ENCODE results near the gene FERMT3.
A peak's percentile ranks its signal among the peaks of the same experiment; 100 is the strongest.

Gene FERMT3

DNA sequence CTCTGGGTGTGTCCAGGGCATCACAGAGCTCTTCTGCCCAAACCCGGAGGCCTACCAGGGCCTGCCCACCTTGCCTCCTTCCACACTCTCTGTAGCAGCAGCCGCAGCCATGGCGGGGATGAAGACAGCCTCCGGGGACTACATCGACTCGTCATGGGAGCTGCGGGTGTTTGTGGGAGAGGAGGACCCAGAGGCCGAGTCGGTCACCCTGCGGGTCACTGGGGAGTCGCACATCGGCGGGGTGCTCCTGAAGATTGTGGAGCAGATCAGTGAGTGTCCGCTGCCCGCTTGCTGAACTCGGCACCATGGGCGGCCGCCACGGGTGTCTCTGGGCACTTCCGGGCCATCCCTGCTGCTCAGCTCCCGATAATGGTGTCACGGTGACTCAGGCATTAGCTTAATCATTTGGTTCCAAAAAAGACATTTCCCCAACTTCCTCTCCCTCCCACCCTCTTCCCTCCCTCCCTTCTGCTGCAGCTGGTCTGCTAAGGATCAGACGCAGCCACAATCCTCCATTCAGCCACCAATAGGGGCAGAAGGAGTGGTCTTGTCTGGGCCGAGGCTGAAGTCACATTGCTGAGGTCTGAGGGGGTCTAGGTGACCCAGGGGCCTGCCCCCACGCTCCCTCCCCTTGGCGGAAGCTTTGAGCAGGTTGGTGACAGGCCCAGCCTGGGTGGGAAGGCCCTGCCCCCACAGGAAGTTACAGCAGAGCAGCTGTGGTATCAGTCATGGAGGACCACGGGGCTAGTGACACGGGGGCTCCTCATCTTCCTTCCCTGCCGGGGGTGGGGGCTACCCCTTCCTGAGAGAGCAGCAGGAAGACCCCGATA is 950 bp downstream of the FERMT3 start:
- Mint-ChIP-seq H3K4me3 (peak overlapping the region; percentile 89), H3K4me1 (peaks cover 71% of the 10 kb centered on the region), H3K27ac (peak overlapping the region; percentile 95), H3K36me3 (peaks cover 74% of the 10 kb centered on the region), H3K9me3 (no peaks in the 10 kb centered on the region), H3K27me3 (no peaks in the 10 kb centered on the region)
- peak; percentile 86 for ATAC-seq

- Mint-ChIP-seq H3K27ac (peak overlapping the region; percentile 95), H3K4me1 (peaks cover 75% of the 10 kb centered on the region), H3K9me3 (no peaks in the 10 kb centered on the region), H3K36me3 (peaks cover 75% of the 10 kb centered on the region), H3K27me3 (no peaks in the 10 kb centered on the region), H3K4me3 (peak overlapping the region; percentile 89)
- ATAC-seq, result no peak
Observed at GRCh38 chr11:64208086-64208795, 1.7 kb downstream of the FERMT3 start.

DNA sequence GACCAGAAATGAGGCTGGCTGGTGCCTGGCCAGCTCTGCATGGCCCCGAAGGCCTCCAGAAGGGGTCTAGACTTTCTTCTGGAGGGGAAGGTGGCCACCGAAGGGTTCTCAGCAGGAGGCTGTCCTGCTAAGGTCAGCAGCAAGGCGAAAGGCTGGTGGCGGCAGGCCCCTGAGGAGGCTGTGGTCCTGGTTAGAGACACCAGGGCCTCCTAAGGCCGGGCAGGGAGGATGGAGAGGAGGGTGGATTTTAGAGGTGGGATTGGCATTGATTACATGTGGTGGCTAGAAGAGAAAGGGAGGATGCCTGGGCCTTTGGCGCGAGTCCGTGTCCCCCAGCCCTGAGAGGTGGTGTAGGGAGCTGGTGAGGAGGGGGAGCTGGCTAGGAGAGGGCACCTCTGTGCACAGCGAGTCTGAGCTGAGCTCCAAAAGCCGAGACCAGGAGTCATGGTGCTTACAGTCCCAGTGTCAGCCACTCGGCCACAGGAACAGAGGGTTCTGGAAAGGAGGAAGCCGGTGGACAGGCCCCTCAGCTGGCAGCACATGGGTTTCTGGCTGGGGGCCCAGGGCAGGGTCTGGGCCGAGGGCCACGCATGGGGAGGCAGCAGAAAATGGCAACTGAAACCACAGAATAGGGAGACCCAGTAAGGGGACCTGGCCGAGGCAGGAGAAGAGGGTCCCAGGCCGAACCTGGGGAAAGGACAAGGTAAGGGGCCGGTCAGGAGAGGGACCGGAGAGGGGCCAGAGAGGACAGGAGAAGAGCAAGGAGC is 2.5 kb downstream of the FERMT3 start:
- Mint-ChIP-seq H3K4me3 (peak overlapping the region; percentile 30), H3K36me3 (peaks cover 72% of the 10 kb centered on the region), H3K27me3 (no peaks in the 10 kb centered on the region), H3K9me3 (no peaks in the 10 kb centered on the region), H3K4me1 (peaks cover 74% of the 10 kb centered on the region), H3K27ac (peak overlapping the region; percentile 95)
- ATAC-seq, result no peak

GRCh38 chr11:64209563-64209843 is 3.0 kb downstream of the FERMT3 start:
- H3K4me3 Mint-ChIP-seq, result no peak overlapping the region
- H3K9me3 Mint-ChIP-seq, result no peaks in the 10 kb centered on the region
- H3K36me3 Mint-ChIP-seq, result peaks cover 72% of the 10 kb centered on the region
- no peaks in the 10 kb centered on the region for H3K27me3 Mint-ChIP-seq
- peaks cover 73% of the 10 kb centered on the region for H3K4me1 Mint-ChIP-seq
- ATAC-seq, result no peak
- peak overlapping the region; percentile 95 for H3K27ac Mint-ChIP-seq

DNA sequence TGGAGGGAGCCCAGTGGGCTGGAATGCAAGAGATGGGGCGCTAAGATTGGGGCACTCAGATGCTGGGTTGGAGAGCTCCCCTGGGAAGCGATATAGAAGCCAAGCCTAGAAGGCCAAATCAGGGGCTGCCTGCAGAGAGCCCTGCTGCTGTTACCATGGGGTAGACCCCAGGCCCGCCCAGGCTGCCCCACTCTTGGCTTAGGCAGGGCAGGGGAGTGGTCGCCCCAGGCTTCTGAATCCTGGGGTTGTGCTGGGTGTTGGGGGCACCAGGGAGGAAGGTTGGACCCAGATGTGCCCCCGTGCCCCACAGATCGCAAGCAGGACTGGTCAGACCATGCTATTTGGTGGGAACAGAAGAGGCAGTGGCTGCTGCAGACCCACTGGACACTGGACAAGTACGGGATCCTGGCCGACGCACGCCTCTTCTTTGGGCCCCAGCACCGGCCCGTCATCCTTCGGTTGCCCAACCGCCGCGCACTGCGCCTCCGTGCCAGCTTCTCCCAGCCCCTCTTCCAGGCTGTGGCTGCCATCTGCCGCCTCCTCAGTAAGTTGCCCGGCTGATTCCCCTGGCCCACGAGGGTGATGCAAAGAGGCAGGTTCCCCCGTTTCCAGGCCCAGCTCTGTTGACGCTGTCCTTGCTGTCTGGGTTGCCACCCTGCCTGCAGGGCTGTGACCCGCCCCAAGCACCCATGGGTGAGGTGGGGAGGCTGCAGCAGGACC is 3.9 kb downstream of the FERMT3 start:
- H3K36me3 Mint-ChIP-seq, result peaks cover 79% of the 10 kb centered on the region
- no peak for ATAC-seq
- H3K27me3 Mint-ChIP-seq, result no peaks in the 10 kb centered on the region
- H3K4me1 Mint-ChIP-seq, result peaks cover 71% of the 10 kb centered on the region
- H3K9me3 Mint-ChIP-seq, result no peaks in the 10 kb centered on the region
- H3K4me3 Mint-ChIP-seq, result no peak overlapping the region
- no peak overlapping the region for H3K27ac Mint-ChIP-seq

GRCh38 chr11:64211181-64211872 is 4.8 kb downstream of the FERMT3 start:
- Mint-ChIP-seq H3K27me3 (no peaks in the 10 kb centered on the region), H3K4me1 (peaks cover 62% of the 10 kb centered on the region), H3K4me3 (no peak overlapping the region), H3K36me3 (peaks cover 81% of the 10 kb centered on the region), H3K9me3 (no peaks in the 10 kb centered on the region), H3K27ac (no peak overlapping the region)
- ATAC-seq, result no peak

GRCh38 chr11:64216879-64217278 is 10.4 kb downstream of the FERMT3 start:
- Mint-ChIP-seq H3K9me3 (no peaks in the 10 kb centered on the region), H3K4me1 (peaks cover 38% of the 10 kb centered on the region), H3K4me3 (no peak overlapping the region), H3K27me3 (no peaks in the 10 kb centered on the region), H3K27ac (no peak overlapping the region), H3K36me3 (peaks cover 57% of the 10 kb centered on the region)
- no peak for ATAC-seq

DNA sequence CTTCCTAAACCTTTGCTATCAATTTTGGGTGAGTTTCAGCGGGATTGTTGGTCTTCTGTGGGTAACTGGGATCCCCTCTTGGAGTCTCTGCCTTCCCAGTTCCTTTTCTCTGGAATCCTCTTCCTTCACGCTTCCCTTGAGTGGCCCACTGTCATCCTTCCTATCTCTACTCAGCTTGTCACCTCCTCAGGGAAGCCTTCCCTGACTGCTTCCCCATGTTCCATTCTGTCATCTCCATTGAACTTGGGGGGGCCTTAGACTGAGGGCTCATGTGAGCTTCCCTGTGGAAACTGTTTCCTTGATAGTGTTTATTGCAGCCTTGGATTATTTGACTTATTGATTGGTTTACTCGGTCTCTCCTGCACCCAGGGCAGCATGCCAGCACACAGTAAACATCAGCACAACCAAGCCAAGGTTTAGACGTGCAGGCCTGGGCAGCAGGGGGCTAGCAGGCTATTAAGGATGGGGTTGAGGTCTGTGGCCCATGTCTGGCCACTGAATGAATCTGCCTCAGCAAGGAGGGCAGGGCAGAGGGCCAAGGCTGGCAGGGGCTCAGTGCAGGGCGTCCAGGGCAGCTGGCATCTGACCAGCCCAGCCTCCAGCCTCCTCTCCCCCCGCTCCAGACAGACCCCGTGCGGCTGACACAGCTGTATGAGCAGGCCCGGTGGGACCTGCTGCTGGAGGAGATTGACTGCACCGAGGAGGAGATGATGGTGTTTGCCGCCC is 12.3 kb downstream of the FERMT3 start:
- peak overlapping the region; percentile 16 for H3K4me3 Mint-ChIP-seq
- peak overlapping the region; percentile 23 for H3K27ac Mint-ChIP-seq
- H3K4me1 Mint-ChIP-seq, result peaks cover 21% of the 10 kb centered on the region
- no peaks in the 10 kb centered on the region for H3K9me3 Mint-ChIP-seq
- no peak for ATAC-seq
- H3K36me3 Mint-ChIP-seq, result peaks cover 43% of the 10 kb centered on the region
- H3K27me3 Mint-ChIP-seq, result no peaks in the 10 kb centered on the region

GRCh38 chr11:64219354-64219684 is 12.8 kb downstream of the FERMT3 start:
- H3K36me3 Mint-ChIP-seq, result peaks cover 37% of the 10 kb centered on the region
- ATAC-seq, result no peak
- H3K27me3 Mint-ChIP-seq, result no peaks in the 10 kb centered on the region
- no peak overlapping the region for H3K4me3 Mint-ChIP-seq
- H3K27ac Mint-ChIP-seq, result no peak overlapping the region
- peaks cover 17% of the 10 kb centered on the region for H3K4me1 Mint-ChIP-seq
- no peaks in the 10 kb centered on the region for H3K9me3 Mint-ChIP-seq

- no peak for ATAC-seq
- no peaks in the 10 kb centered on the region for H3K27me3 Mint-ChIP-seq
- H3K36me3 Mint-ChIP-seq, result peaks cover 33% of the 10 kb centered on the region
- peaks cover 19% of the 10 kb centered on the region for H3K4me1 Mint-ChIP-seq
- no peak overlapping the region for H3K27ac Mint-ChIP-seq
- no peaks in the 10 kb centered on the region for H3K9me3 Mint-ChIP-seq
- no peak overlapping the region for H3K4me3 Mint-ChIP-seq
Observed at GRCh38 chr11:64219755-64220154, 13.2 kb downstream of the FERMT3 start.

DNA sequence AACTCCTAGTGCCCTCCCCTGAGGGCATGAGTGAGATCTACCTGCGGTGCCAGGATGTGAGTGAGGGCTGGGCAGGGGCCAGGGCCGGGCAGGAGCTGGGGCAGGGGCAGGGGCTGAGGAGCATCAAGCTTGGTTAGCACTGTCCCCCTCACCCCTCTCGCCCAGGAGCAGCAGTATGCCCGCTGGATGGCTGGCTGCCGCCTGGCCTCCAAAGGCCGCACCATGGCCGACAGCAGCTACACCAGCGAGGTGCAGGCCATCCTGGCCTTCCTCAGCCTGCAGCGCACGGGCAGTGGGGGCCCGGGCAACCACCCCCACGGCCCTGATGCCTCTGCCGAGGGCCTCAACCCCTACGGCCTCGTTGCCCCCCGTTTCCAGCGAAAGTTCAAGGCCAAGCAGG is 13.8 kb downstream of the FERMT3 start:
- Mint-ChIP-seq H3K9me3 (no peaks in the 10 kb centered on the region), H3K4me3 (no peak overlapping the region), H3K27me3 (no peaks in the 10 kb centered on the region), H3K4me1 (peaks cover 19% of the 10 kb centered on the region), H3K36me3 (peaks cover 28% of the 10 kb centered on the region), H3K27ac (no peak overlapping the region)
- ATAC-seq, result no peak

GRCh38 chr11:64220798-64221197 is 14.3 kb downstream of the FERMT3 start:
- peaks cover 23% of the 10 kb centered on the region for H3K36me3 Mint-ChIP-seq
- H3K27ac Mint-ChIP-seq, result no peak overlapping the region
- peaks cover 20% of the 10 kb centered on the region for H3K4me1 Mint-ChIP-seq
- H3K9me3 Mint-ChIP-seq, result no peaks in the 10 kb centered on the region
- no peak overlapping the region for H3K4me3 Mint-ChIP-seq
- H3K27me3 Mint-ChIP-seq, result no peaks in the 10 kb centered on the region
- no peak for ATAC-seq

- peaks cover 22% of the 10 kb centered on the region for H3K36me3 Mint-ChIP-seq
- ATAC-seq, result no peak
- no peak overlapping the region for H3K4me3 Mint-ChIP-seq
- peaks cover 29% of the 10 kb centered on the region for H3K4me1 Mint-ChIP-seq
- H3K27me3 Mint-ChIP-seq, result no peaks in the 10 kb centered on the region
- H3K27ac Mint-ChIP-seq, result no peak overlapping the region
- H3K9me3 Mint-ChIP-seq, result no peaks in the 10 kb centered on the region
Observed at GRCh38 chr11:64222651-64223000, 16.1 kb downstream of the FERMT3 start.

DNA sequence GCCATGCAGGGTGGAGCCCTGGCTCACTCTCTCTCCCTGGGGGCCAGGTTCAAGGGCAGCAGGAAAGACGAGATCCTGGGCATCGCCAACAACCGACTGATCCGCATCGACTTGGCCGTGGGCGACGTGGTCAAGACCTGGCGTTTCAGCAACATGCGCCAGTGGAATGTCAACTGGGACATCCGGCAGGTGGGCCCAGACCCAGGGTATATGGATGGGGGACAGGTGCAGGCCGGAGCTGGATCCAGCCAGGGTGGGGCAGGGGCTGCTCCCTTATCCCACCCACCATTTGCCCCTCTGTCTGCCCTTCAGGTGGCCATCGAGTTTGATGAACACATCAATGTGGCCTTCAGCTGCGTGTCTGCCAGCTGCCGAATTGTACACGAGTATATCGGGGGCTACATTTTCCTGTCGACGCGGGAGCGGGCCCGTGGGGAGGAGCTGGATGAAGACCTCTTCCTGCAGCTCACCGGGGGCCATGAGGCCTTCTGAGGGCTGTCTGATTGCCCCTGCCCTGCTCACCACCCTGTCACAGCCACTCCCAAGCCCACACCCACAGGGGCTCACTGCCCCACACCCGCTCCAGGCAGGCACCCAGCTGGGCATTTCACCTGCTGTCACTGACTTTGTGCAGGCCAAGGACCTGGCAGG is 16.6 kb downstream of the FERMT3 start:
- Mint-ChIP-seq H3K4me3 (no peak overlapping the region), H3K27me3 (no peaks in the 10 kb centered on the region), H3K4me1 (peaks cover 34% of the 10 kb centered on the region), H3K36me3 (peaks cover 22% of the 10 kb centered on the region), H3K27ac (no peak overlapping the region), H3K9me3 (no peaks in the 10 kb centered on the region)
- no peak for ATAC-seq
